GM12878 (cell line): ENCODE results near the gene MYO16.

Experiments used
- ATF7 ChIP-seq: fragments of 450-650 bp; IDR thresholded peaks from 2 replicates; pipeline ENCODE4 v1.6.1; 2016; ENCODE audit warnings: low read depth, mild to moderate bottlenecking
- CEBPB ChIP-seq, 2 experiments: fragments of 150-350 bp in 1 of 2; IDR thresholded peaks; 2 replicates each; pipeline ENCODE4 v1.6.1; 2012 to 2014; ENCODE audit warnings: low read depth in 2 of 2, low read length in 2 of 2, borderline replicate concordance in 1 of 2, inconsistent platforms in 1 of 2
- ETV6 ChIP-seq, 2 experiments: fragments of 450-650 bp in 1 of 2; IDR thresholded peaks in 1 of 2; conservative IDR thresholded peaks in 1 of 2; 2 replicates each; pipeline ENCODE4 v1.6.1; 2014; ENCODE audit warnings: antibody characterized with exemption in 1 of 2, borderline replicate concordance in 1 of 2, low read depth in 1 of 2, mild to moderate bottlenecking in 1 of 2, moderate library complexity in 1 of 2
- EZH2 ChIP-seq: IDR thresholded peaks from 2 replicates; pipeline ENCODE4 v1.6.1; 2012; ENCODE audit warnings: low read depth, mild to moderate bottlenecking, control low read depth, inconsistent platforms, low read length, borderline replicate concordance; ENCODE audit not compliant: control insufficient read depth
- NRF1 ChIP-seq: conservative IDR thresholded peaks from 2 replicates; pipeline ENCODE4 v1.6.1; 2011; ENCODE audit warnings: mild to moderate bottlenecking, low read depth, low read length, improper control_type of control experiment
- PKNOX1 ChIP-seq: fragments of 450-650 bp; IDR thresholded peaks from 2 replicates; pipeline ENCODE4 v1.6.1; 2016; ENCODE audit warnings: mild to moderate bottlenecking
- POLR2A ChIP-seq: IDR thresholded peaks from 2 replicates; pipeline ENCODE4 v1.6.1; 2011; ENCODE audit warnings: low read depth, mild to moderate bottlenecking, low read length
- POLR2AphosphoS5 ChIP-seq: IDR thresholded peaks from 2 replicates; pipeline ENCODE4 v1.6.1; 2011; ENCODE audit warnings: mild to moderate bottlenecking, low read length, inconsistent platforms
- ZZZ3 ChIP-seq: IDR thresholded peaks from 2 replicates; pipeline ENCODE4 v1.6.1; 2011; ENCODE audit warnings: low read depth; ENCODE audit not compliant: control insufficient read depth, insufficient read length
- TF ChIP-seq, protein P1 (sequence below), 3 experiments: IDR thresholded peaks in 2 of 3; conservative IDR thresholded peaks in 1 of 3; 2 replicates each; pipeline ENCODE4 v1.5.1; 2011; ENCODE audit warnings: low read depth in 3 of 3, low read length in 3 of 3, mild to moderate bottlenecking in 3 of 3, control low read depth in 2 of 3, moderate library complexity in 2 of 3, inconsistent platforms in 1 of 3, mixed read lengths in 1 of 3; ENCODE audit not compliant: control insufficient read depth in 2 of 3, insufficient read depth in 1 of 3; ENCODE audit errors: extremely low read depth in 1 of 3

DNA sequence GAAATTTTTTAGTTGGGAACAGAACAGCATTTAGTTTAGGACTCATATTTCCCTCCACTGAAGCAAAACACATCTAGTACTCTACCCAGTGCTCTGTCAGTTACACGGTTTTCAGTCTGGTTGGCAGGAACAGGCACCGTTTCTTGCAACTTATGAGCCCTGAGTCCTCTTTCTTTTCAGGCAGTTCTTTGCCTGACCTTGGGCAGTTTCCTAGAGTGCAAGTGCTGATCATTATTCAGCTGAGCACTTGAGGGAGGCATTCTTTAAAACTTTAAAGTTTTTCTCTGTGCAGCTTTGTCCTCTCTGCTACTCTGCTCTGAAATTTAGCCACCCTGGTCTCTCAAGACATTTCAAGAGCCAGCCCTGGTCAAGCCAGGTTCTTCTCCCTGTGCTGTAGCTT lies 96.1 kb downstream of the MYO16 start:
- TF ChIP-seq ZZZ3 = no peak
- no peak for TF ChIP-seq POLR2A
- TF ChIP-seq, protein P1, sequence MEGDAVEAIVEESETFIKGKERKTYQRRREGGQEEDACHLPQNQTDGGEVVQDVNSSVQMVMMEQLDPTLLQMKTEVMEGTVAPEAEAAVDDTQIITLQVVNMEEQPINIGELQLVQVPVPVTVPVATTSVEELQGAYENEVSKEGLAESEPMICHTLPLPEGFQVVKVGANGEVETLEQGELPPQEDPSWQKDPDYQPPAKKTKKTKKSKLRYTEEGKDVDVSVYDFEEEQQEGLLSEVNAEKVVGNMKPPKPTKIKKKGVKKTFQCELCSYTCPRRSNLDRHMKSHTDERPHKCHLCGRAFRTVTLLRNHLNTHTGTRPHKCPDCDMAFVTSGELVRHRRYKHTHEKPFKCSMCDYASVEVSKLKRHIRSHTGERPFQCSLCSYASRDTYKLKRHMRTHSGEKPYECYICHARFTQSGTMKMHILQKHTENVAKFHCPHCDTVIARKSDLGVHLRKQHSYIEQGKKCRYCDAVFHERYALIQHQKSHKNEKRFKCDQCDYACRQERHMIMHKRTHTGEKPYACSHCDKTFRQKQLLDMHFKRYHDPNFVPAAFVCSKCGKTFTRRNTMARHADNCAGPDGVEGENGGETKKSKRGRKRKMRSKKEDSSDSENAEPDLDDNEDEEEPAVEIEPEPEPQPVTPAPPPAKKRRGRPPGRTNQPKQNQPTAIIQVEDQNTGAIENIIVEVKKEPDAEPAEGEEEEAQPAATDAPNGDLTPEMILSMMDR (IDR thresholded peaks at IDR 0.05 in 2 of 3, conservative IDR thresholded peaks at IDR 0.05 in 1 of 3; ENCODE audit: control insufficient read depth in 2 of 3, extremely low read depth in 1 of 3, insufficient read depth in 1 of 3, low read depth in 3 of 3, low read length in 3 of 3) = no peak
- no peak for TF ChIP-seq ATF7
- no peak for TF ChIP-seq EZH2
- no peak for TF ChIP-seq CEBPB (IDR thresholded peaks at IDR 0.05; ENCODE audit: borderline replicate concordance in 1 of 2, low read depth in 2 of 2, low read length in 2 of 2)
- no peak for TF ChIP-seq ETV6 (conservative IDR thresholded peaks at IDR 0.05 in 1 of 2, IDR thresholded peaks at IDR 0.05 in 1 of 2; ENCODE audit: borderline replicate concordance in 1 of 2, low read depth in 1 of 2)
- no peak for TF ChIP-seq PKNOX1
- no peak for TF ChIP-seq POLR2AphosphoS5
- TF ChIP-seq NRF1 = no peak
